MM.1S (cell line): ENCODE measurements around the gene KAT2A.

Source experiments
- CTCF ChIP-seq: fragments of 300-600 bp; sonication (generic); IDR thresholded peaks from 2 replicates; pipeline ENCODE4 v1.5.1; 2016; ENCODE audit warnings: antibody characterized with exemption, low read length, mixed read lengths
- EZH2 ChIP-seq: fragments of 300-600 bp; sonication (generic); optimal IDR thresholded peaks from 2 replicates; pipeline ENCODE3; 2017; ENCODE audit warnings: low read depth, mild to moderate bottlenecking, antibody characterized with exemption, low read length, mixed read lengths
- EZH2phosphoT487 ChIP-seq: fragments of 300-600 bp; sonication (generic); IDR thresholded peaks from 2 replicates; pipeline ENCODE4 v1.6.1; 2018; ENCODE audit warnings: antibody characterized with exemption, low read length

- TF ChIP-seq CTCF (no peak), EZH2 (no peak), EZH2phosphoT487 (no peak)
Observed at GRCh38 chr17:42169351-42169750, 48.2 kb upstream of the KAT2A start.
